NK-92 (cell line): ENCODE results near the gene MYO15B.

Experiments
- DNase-seq: peaks from one replicate; lab custom pipeline; 2025; ENCODE audit not compliant: unreplicated experiment; lab: John Stamatoyannopoulos, UW

The MYO15B gene

GRCh38 chr17:75601057-75601987 is 13.7 kb downstream of the MYO15B start:
- no peak for DNase-seq

- DNase-seq = no peak
These were observed 15.0 kb downstream of the MYO15B start for GRCh38 chr17:75602644-75603043.

- no peak for DNase-seq
These were observed 15.5 kb downstream of the MYO15B start for GRCh38 chr17:75603123-75603522.

DNA sequence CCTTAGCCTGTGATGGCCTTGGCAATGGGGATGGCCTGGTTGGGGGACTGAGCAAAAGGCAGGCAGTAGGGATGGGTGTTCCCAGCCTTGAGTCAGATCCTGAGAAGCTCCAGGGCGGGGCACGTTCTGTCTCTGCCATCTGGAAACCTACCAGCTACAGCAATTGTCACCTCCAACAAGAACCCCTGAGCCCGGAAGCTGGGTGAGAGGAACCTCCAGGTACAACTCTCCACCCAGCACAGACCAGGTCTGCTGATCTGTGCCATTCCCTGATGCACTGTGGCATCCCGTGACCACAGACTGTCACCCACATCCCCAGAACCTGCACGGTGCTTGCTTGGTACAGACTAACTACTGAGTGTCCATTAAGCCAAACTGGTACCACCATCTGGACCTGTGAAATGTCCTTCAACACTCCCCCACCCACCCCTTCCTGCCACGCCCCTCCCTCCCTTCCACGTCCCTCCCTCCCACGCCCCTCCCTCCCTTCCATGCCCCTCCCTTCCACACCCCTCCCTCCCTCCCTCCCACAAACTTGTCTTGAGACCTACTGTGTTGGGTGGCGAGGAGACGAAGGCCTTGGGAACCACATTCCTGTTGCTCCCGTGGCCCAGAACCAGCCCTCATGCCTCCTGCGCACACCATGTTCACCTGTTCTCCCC is 16.6 kb downstream of the MYO15B start:
- no peak for DNase-seq

- DNase-seq = no peak
These were observed 18.2 kb downstream of the MYO15B start for GRCh38 chr17:75605790-75606189.

DNA sequence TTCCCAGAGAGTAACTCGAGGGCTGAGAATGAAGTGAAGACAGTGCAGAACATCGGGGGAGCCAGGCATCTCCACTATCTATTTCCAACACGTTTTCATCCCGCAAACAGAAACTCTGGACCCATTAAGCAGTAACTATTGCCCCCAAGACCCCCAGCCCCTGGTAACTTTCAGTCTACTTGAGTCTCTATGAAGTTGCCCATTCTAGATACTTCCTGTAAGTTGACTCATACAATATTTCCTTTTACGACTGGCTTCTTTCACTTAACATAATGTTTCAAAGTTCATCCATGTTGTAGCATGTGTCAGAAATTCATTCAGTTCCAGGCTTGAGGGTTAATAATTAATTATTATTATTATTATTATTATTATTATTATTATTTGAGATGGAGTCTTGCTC is 19.5 kb downstream of the MYO15B start:
- DNase-seq = no peak

GRCh38 chr17:75610103-75610984 is 22.7 kb downstream of the MYO15B start:
- no peak for DNase-seq

GRCh38 chr17:75611851-75612429 is 24.3 kb downstream of the MYO15B start:
- DNase-seq = no peak

- no peak for DNase-seq
These were observed 25.5 kb downstream of the MYO15B start for GRCh38 chr17:75612906-75613626.

GRCh38 chr17:75614006-75614405 is 26.4 kb downstream of the MYO15B start:
- DNase-seq = no peak

GRCh38 chr17:75614556-75615270 is 27.1 kb downstream of the MYO15B start:
- no peak for DNase-seq

DNA sequence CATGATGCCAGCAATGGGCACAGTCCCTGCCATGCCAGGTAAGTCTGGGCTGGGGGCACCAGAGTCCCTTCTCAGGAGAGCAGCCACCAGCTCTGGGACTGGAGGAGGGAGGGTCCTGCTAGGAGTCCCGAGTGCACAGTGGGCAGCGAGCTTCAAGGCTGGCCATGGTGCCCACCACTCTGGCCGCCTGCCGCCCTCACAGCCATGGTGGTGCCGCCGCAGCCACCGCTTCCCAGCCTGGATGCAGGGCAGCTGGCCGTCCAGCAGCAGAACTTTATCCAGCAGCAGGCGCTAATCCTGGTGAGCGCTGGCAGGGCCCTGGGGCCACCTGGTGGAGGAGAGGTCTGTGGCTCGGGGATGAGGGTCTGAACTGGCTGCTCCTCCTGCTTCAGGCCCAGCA is 27.7 kb downstream of the MYO15B start:
- no peak for DNase-seq

DNA sequence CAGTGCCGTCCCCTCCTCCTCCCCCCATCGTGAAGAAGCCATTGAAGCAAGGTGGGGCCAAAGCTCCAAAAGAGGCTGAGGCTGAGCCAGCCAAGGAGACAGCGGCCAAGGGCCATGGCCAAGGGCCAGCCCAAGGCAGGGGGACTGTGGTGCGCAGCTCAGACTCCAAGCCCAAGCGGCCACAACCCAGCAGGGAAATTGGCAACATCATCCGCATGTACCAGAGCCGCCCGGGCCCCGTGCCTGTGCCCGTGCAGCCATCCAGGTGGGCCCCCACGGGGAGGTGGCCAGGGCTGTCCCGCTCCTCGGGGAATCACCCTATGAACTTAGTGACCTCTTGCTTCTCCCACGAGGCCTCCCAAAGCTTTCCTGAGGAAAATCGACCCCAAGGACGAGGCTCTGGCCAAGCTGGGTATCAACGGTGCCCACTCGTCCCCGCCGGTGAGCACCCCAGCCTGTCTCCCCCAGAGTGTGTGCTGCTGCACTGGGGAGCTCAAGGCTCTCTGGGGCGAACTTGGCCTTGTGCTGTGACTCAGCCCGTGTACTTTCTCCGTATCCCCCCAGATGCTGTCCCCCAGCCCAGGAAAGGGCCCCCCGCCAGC is 29.0 kb downstream of the MYO15B start:
- DNase-seq = no peak

- DNase-seq = no peak
These were observed 29.6 kb downstream of the MYO15B start for GRCh38 chr17:75617218-75617617.

DNA sequence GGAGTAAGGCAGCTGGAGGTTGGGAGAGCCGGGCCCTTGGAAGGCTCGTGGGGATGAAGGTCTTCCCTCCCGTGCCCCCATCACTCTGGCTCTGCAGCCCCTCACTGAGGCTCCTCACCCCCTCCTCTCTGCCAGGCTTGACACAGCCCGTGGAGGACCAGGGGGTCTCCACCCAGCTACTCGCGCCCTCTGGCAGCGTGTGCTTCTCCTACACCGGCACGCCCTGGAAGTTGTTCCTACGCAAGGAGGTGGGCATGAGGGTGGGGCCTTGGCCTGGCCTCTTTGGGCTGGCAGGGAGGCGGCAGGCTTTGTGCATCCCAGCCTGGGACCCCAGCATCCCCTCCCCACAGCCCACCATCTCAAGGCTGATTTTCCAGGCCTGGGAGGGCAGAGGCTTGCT is 30.1 kb downstream of the MYO15B start:
- no peak for DNase-seq

- DNase-seq = no peak
These were observed 32.2 kb downstream of the MYO15B start for GRCh38 chr17:75619506-75620431.

- DNase-seq = no peak
These were observed 33.9 kb downstream of the MYO15B start for GRCh38 chr17:75621489-75621888.

GRCh38 chr17:75622076-75622475 is 34.5 kb downstream of the MYO15B start:
- DNase-seq = no peak
